Activated naive CD4-positive, alpha-beta T cell treated with anti-CD3 and anti-CD28 coated beads, Interleukin-2, amount 10 ng/mL, durations not matched to agents 7 days and 5 days (primary cell): ENCODE results near the gene MARVELD3.
"Not testable (repeated sequence)": the region's sequence is repeated elsewhere in the genome, so short reads cannot be mapped to it uniquely, and the experiment has no call there.

Experiments
- CTCF ChIA-PET: fragments of 350-600 bp; sonication (Branson Sonifier 250); formaldehyde crosslinking; loops from one replicate; lab custom pipeline; 2021; ENCODE audit warnings: antibody characterized with exemption; lab: Charles Lee
- DNase-seq: peaks from one replicate; pipeline ENCODE4 v3.0.0-alpha.2; 2020
- H3K27ac Mint-ChIP-seq: one replicate; pipeline ENCODE4 v1.8.0; 2021; ENCODE audit warnings: mild to moderate bottlenecking, moderate library complexity, mixed read lengths
- H3K27me3 Mint-ChIP-seq: one replicate; pipeline ENCODE4 v1.8.0; 2021; ENCODE audit warnings: mild to moderate bottlenecking, mixed read lengths
- H3K36me3 Mint-ChIP-seq: one replicate; pipeline ENCODE4 v1.8.0; 2021; ENCODE audit warnings: mixed read lengths
- H3K4me1 Mint-ChIP-seq: one replicate; pipeline ENCODE4 v1.8.0; 2021; ENCODE audit warnings: mixed read lengths
- H3K4me3 Mint-ChIP-seq: one replicate; pipeline ENCODE4 v1.8.0; 2021; ENCODE audit warnings: mild to moderate bottlenecking, moderate library complexity, mixed read lengths
- H3K9me3 Mint-ChIP-seq: one replicate; pipeline ENCODE4 v1.8.0; 2021; ENCODE audit warnings: mixed read lengths

The MARVELD3 gene

DNA sequence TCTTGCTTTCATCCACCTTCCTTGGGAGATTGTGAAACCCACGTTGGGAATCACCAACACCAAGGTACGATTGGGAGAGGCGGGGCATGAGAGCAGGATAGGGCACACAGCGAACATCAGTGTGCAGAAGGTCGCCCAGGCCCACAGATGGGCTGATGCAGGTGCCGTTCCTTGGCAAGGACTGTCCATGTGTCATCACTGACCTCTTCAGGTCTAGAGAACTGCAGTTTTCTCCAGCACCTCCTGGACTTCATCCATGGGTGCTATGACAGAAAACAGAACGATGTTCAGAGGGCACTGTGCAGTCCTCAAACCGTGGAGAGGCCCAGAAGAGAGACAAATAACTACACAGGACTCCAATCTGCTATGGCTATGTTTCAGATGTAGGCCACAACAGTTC is 25.2 kb upstream of the MARVELD3 start:
- no peaks in the 10 kb centered on the region for H3K4me1 Mint-ChIP-seq
- CTCF ChIA-PET, result no interaction called here
- no peak for DNase-seq
- no peak overlapping the region for H3K4me3 Mint-ChIP-seq
- no peak overlapping the region for H3K27ac Mint-ChIP-seq
- H3K9me3 Mint-ChIP-seq, result no peaks in the 10 kb centered on the region
- peaks cover 11% of the 10 kb centered on the region for H3K27me3 Mint-ChIP-seq
- no peaks in the 10 kb centered on the region for H3K36me3 Mint-ChIP-seq

DNA sequence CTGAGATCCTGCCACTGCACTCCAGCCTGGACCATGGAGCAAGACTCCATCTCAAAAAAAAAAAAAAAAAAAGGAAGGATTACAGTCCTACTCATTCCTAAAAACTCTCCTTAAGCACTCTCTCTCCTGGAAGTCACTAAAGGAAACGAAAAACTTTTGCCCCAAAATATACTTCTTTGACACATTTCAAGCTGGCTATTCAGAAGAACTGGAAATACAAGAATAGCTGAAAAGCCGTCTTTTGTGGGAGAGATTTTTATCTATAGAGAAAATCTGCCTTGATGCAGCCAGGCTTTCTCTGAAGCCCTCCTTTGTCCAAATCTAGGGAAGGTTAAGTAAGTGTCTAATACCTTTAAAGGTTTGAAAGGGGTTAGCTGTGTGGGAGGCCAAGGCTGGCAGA is 16.9 kb upstream of the MARVELD3 start:
- no peak for DNase-seq
- peaks cover 4% of the 10 kb centered on the region for H3K4me1 Mint-ChIP-seq
- no peaks in the 10 kb centered on the region for H3K36me3 Mint-ChIP-seq
- H3K9me3 Mint-ChIP-seq, result no peaks in the 10 kb centered on the region
- peaks cover 38% of the 10 kb centered on the region for H3K27me3 Mint-ChIP-seq
- CTCF ChIA-PET, result interaction anchor here (0.8 to 5.4 kb wide), 7 partner anchors 36 to 353 kb away, joined by 3 to 73 read pairs (median 26); no protein-coding TSS in a partner anchor
- no peak overlapping the region for H3K27ac Mint-ChIP-seq
- H3K4me3 Mint-ChIP-seq, result no peak overlapping the region

DNA sequence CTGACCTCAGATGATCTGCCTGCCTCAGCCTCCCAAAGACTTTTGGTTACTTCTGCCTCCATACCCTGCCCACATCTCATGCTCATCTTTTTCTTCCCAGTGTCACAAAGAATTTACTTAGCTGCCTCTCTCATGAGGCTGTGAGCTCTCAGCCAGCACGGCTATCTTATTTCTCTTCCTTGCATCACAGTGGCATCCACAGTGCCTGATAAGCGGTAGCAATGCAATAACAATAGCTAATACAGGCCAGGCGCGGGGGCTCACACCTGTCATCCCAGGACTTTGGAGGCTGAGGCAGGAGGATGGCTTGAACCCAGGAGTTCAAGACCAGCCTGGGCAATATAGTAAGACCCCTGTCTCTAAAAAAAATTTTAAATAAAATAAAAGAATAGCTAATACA is 15.5 kb upstream of the MARVELD3 start:
- H3K9me3 Mint-ChIP-seq, result no peaks in the 10 kb centered on the region
- H3K27me3 Mint-ChIP-seq, result peaks cover 52% of the 10 kb centered on the region

DNA sequence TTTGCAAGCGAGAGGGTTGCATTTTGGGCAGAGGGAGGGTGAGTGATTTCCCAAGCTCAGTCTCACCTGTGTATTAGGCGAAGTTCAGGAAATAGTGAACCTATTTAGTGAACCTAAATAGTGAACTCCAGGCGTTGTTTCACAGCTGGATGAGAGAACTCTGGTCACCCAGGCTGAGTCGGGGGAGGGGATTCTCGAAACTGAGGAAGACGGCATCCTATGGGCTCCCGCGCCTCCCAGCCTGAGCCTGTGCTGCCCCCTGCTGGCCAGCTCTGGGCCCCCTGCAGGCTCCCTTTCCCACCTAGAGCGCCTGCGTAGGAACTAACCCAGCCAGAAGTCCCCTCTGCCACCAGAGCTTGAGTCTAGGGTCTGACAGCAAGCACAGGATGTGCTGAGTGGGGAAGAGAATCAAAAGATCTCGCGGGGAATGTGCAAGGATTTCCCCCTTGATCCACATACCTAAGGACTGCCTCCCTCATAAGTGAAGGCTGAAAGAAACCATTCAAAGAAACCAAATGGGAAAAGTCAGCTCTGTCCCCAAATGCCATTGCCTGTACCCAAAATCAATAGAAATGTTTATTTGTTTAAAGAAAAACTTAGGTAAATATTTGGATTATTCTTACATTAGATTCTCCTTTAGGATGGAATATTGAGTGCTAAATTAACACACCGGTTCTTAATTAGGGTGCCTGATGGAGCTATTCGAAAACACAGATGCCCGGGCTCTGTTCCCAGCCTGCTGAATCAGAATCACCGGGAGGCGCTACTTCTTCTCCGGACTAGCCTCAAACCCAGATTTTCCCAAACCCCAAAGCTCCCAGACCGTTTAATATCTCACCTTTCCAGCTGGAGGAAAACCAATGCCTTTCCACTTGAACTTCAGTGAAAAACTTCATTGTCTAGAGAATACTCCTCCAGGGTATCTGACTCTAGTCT is 14.8 kb upstream of the MARVELD3 start:
- no peaks in the 10 kb centered on the region for H3K9me3 Mint-ChIP-seq
- no peak overlapping the region for H3K27ac Mint-ChIP-seq
- peaks cover 60% of the 10 kb centered on the region for H3K27me3 Mint-ChIP-seq
- DNase-seq, result peak; percentile 84
- H3K4me3 Mint-ChIP-seq, result no peak overlapping the region
- peaks cover 4% of the 10 kb centered on the region for H3K4me1 Mint-ChIP-seq
- CTCF ChIA-PET, result interaction anchor here (0.6 to 5.4 kb wide), 41 partner anchors 8 to 350 kb away, joined by 3 to 73 read pairs (median 4); partner anchors contain the start of gene TAT
- H3K36me3 Mint-ChIP-seq, result no peaks in the 10 kb centered on the region

More for the DNA sequence above, 15.5 kb upstream of the MARVELD3 start:
- Mint-ChIP-seq H3K27ac (no peak overlapping the region), H3K4me3 (no peak overlapping the region), H3K4me1 (peaks cover 4% of the 10 kb centered on the region), H3K36me3 (no peaks in the 10 kb centered on the region)
- DNase-seq, result no peak
- CTCF ChIA-PET, result interaction anchor here (0.6 to 5.4 kb wide), 34 partner anchors 9 to 351 kb away, joined by 3 to 73 read pairs (median 5); partner anchors contain the start of gene TAT

DNA sequence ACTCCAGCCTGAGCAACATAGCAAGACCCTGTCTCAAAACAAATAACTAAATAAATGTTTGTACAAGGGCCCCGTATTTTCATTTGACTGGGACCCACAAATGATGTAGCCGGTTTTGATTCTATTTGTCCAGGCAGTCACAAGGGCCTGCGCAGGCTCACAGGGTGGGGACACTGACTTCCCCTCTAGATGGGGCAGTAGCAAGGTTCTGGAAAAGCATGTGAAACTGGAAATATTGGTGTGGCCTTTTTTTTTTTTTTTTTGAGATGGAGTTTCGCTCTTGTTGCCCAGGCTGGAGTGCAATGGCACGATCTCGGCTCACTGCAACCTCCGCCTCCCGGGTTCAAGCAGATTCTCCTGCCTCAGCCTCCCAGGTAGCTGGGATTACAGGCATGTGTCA is 11.0 kb upstream of the MARVELD3 start:
- H3K27me3 Mint-ChIP-seq, result peaks cover 74% of the 10 kb centered on the region
- not testable (repeated sequence) for DNase-seq, H3K27ac Mint-ChIP-seq, H3K4me1 Mint-ChIP-seq, H3K4me3 Mint-ChIP-seq, H3K36me3 Mint-ChIP-seq, H3K9me3 Mint-ChIP-seq
- CTCF ChIA-PET, result interaction anchor here (1.4 kb wide), 1 partner anchor 74 kb away, joined by 3 read pairs; no protein-coding TSS in a partner anchor

DNA sequence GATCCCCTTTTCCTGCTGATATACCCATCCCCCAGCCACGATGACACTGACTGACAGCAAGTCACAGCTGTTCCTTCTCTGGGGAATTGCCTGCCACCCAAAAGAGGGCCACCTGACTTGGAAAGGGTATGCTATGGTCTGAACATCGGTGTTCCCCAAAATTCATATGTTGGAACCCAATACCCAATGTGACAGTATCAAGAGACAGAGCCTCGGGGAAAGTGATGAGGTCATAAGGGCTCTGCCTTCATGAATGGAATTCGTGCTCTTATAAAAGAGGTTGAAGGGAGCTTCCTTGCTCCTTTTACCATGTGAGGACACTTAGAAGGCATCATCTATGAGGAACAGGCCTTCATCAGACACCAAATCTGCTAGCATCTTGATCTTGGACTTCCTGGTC is 7.6 kb upstream of the MARVELD3 start:
- H3K4me3 Mint-ChIP-seq, result no peak overlapping the region
- DNase-seq, result no peak
- no peaks in the 10 kb centered on the region for H3K9me3 Mint-ChIP-seq
- H3K4me1 Mint-ChIP-seq, result peaks cover 8% of the 10 kb centered on the region
- H3K36me3 Mint-ChIP-seq, result no peaks in the 10 kb centered on the region
- H3K27ac Mint-ChIP-seq, result no peak overlapping the region
- H3K27me3 Mint-ChIP-seq, result peaks cover 61% of the 10 kb centered on the region
- CTCF ChIA-PET, result no interaction called here

DNA sequence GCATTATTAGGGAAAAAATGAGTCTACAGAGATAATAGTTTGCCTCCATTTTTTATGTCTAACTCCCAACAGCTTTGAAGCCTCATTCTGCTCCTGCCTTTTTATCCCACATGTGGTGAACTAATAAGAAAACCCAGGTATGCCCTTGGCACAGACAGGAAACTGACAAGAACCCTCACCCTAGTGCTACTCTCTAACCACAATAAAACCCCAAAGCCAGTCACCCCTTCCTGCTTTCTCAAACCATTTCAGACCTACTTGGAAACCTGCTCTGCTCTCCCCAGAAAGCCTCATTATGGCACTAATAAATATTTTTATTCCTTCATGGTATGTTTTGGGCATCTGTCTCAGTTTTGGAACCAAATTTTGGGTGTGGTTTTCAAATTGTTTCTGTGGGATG is 3.9 kb upstream of the MARVELD3 start:
- Mint-ChIP-seq H3K27ac (peak overlapping the region; percentile 3), H3K9me3 (no peaks in the 10 kb centered on the region), H3K36me3 (no peaks in the 10 kb centered on the region), H3K4me3 (no peak overlapping the region), H3K27me3 (peaks cover 36% of the 10 kb centered on the region), H3K4me1 (peaks cover 10% of the 10 kb centered on the region)
- peak; percentile 42 for DNase-seq
- CTCF ChIA-PET, result interaction anchor here (1.1 to 2.3 kb wide), 2 partner anchors 11 to 57 kb away, joined by 5 read pairs; no protein-coding TSS in a partner anchor

DNA sequence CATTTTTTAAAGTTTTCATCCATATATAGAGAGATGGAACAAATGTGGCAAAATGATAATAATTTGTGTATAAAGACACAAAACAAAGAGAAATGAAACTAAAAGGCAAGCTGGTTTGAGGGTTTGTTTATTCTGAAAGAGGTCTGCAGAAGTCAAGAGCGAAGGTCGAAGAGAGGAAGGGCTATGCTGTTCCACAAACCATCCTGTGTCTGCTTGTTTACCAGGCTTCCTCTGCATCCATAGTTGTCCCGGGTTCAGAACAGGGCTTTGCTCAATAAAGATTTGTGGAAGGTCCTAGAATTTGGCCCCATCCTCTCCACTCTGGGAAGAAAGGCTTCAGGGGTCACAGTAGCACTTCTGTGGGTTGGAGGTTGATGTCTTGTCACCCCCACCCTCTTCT is 2.4 kb upstream of the MARVELD3 start:
- CTCF ChIA-PET, result interaction anchor here (1.1 to 2.3 kb wide), 3 partner anchors 13 to 59 kb away, joined by 3 to 5 read pairs (median 4); no protein-coding TSS in a partner anchor
- Mint-ChIP-seq H3K36me3 (no peaks in the 10 kb centered on the region), H3K4me3 (no peak overlapping the region), H3K4me1 (peaks cover 10% of the 10 kb centered on the region), H3K9me3 (no peaks in the 10 kb centered on the region), H3K27me3 (peaks cover 29% of the 10 kb centered on the region), H3K27ac (no peak overlapping the region)
- no peak for DNase-seq

DNA sequence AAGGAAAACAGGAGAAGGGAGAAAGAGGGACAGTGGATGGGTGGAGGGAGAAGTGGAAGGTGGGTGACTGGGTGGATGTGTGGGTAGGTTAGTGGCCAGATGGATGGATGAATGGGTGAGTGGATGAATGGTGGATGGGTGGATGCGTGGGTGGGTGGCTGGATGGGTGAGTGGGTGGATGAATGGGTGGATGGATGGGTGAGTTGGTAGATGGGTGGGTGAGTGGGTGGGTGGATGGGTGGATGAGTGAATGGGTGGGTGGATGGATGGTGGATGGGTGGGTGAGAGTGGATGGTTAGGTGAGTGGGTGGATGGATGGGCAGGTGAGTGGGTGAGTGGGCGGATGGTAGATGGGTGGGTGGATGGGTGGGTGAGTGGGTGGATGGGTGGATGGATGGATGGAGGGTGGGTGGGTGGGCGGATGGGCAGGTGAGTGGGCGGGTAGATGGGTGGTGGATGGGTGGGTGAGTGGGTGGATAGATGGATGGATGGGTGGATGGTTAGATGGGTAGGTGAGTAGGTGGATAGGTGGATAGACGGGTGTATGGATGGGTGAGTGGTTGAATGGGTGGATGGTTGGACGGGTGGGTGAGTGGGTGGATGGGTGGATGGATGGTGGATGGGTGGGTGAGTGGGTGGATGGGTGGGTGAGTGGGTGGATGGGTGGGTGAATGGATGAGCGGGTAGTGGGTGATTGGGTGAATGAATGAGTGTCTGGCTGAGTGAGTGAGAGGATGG is 702 bp upstream of the MARVELD3 start:
- H3K36me3 Mint-ChIP-seq, result no peaks in the 10 kb centered on the region
- CTCF ChIA-PET, result no interaction called here
- H3K27me3 Mint-ChIP-seq, result peaks cover 14% of the 10 kb centered on the region

DNA sequence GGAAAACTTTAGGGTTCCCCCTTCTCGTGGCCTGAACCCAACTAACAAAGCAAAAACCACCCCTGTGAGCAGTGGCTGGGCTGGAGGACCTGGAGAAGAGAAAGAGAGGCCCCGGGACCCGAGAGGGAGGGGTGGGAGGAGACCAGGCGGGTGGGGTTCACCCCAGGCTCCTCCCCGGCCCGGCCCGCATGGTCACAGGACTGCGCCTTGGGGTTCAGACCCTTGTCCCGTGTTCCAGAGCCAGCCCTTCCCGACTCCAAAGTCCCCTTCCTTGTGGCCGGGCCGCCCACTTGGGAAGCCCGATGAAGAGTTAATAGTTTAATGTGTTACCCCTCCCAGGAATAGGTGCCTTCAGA is 852 bp downstream of the MARVELD3 start:
- H3K4me3 Mint-ChIP-seq, result no peak overlapping the region

More for the DNA sequence above, 702 bp upstream of the MARVELD3 start:
- H3K27ac Mint-ChIP-seq, result no peak overlapping the region
- H3K4me1 Mint-ChIP-seq, result peaks cover 10% of the 10 kb centered on the region
- peak overlapping the region; percentile 22 for H3K4me3 Mint-ChIP-seq
- DNase-seq, result no peak
- H3K9me3 Mint-ChIP-seq, result no peaks in the 10 kb centered on the region

DNA sequence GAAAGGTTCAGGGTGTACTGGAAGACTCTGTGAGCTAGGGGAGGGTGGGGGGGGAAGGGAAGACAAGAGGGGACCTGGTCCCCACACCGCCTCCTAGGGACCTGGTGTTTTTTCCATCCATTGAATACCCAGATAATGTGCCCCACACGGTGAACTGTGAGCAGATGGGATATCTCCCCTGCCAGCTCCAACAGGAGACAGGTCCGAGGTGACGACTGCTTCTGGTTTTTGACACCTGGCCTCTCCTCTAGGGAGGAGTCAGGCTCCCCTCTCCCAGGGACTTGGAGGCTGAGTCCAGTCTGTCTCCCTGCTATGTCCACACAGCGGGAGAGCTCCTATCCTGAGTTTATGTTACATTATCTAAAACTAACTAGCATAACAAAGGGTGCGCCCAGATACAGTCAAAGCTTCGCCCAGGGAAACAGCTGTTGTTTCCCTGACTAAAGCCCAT is 1.8 kb downstream of the MARVELD3 start:
- CTCF ChIA-PET, result interaction anchor here (0.8 to 1.3 kb wide), 2 partner anchors 17 to 63 kb away, joined by 3 to 4 read pairs; no protein-coding TSS in a partner anchor
- peaks cover 4% of the 10 kb centered on the region for H3K27me3 Mint-ChIP-seq
- no peaks in the 10 kb centered on the region for H3K36me3 Mint-ChIP-seq
- H3K27ac Mint-ChIP-seq, result no peak overlapping the region
- H3K9me3 Mint-ChIP-seq, result no peaks in the 10 kb centered on the region
- H3K4me3 Mint-ChIP-seq, result no peak overlapping the region
- no peak for DNase-seq
- H3K4me1 Mint-ChIP-seq, result peaks cover 2% of the 10 kb centered on the region

More for the DNA sequence above, 852 bp downstream of the MARVELD3 start:
- DNase-seq, result no peak
- Mint-ChIP-seq H3K36me3 (no peaks in the 10 kb centered on the region), H3K9me3 (no peaks in the 10 kb centered on the region), H3K27me3 (peaks cover 8% of the 10 kb centered on the region), H3K4me1 (peaks cover 2% of the 10 kb centered on the region), H3K27ac (no peak overlapping the region)
- CTCF ChIA-PET, result no interaction called here

DNA sequence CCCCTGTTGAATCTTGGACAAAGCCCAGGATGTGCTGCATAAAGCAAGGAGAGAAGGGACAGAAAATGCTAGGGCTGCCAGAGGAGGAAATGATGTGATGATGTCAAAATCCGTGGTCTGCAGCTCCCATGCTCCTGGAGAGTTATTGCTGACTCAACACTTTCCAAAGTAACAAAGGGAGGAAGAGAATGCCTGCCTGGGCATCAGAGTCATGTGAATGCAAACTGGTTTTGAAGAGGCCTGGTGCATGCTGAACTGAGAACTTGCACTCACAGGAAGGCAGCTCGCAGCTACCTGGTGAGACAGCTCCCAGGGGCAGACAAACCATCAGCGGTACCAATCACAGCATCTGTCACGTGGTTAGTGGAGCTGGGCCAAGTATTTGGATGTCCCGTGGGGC is 2.8 kb downstream of the MARVELD3 start:
- Mint-ChIP-seq H3K27ac (no peak overlapping the region), H3K36me3 (no peaks in the 10 kb centered on the region), H3K4me1 (peaks cover 2% of the 10 kb centered on the region), H3K27me3 (peaks cover 4% of the 10 kb centered on the region), H3K9me3 (no peaks in the 10 kb centered on the region), H3K4me3 (no peak overlapping the region)
- no peak for DNase-seq
- CTCF ChIA-PET, result no interaction called here

DNA sequence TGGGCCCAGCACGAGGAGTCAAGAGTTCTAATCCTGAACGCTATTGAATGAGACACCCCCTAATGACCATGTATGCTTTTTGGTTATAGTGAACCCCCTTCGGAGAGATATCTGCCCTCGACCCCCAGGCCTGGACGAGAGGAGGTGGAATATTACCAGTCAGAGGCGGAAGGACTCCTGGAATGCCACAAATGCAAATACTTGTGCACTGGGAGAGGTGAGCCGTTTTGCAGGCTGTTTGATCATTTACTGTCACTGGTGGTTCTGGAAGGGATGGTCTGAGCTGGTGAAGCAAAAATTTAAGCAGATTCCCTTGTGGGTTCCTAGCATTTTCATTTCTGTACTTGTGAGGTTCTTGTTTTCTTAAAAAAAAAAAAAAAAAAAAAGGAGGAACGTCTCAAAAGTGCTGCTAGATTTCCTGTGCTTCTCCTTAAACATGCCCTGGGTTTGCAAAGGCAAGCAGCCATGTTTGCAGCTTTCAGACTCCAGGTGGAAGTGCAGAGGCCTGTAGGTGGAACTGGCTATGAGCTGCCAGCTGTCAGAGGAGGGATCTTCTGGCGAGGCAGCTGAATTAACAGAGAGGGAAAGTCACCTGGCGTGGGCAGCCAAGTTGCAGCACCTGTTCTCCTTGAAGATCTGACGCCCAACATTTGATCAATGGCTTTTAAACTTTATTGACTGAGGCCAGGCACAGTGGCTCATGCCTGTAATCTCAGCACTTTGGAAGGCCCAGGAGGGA is 3.5 kb downstream of the MARVELD3 start:
- H3K4me3 Mint-ChIP-seq, result no peak overlapping the region
- H3K27ac Mint-ChIP-seq, result no peak overlapping the region
- H3K36me3 Mint-ChIP-seq, result no peaks in the 10 kb centered on the region
- peaks cover 4% of the 10 kb centered on the region for H3K27me3 Mint-ChIP-seq
- no peak for DNase-seq
- CTCF ChIA-PET, result interaction anchor here (0.8 kb wide), 1 partner anchor 18 kb away, joined by 3 read pairs; no protein-coding TSS in a partner anchor
- no peaks in the 10 kb centered on the region for H3K9me3 Mint-ChIP-seq
- peaks cover 2% of the 10 kb centered on the region for H3K4me1 Mint-ChIP-seq
